PC-3 (cell line): ENCODE measurements around the gene TUBB. TPM values are rescaled to one million over a fixed set of nuclear protein-coding genes. Genes with fewer than 3 reads are reported as not detected.

Experiments
- ATAC-seq: fragments of 200-7000 bp; cut with Tn5 transposase; 2 replicates; pipeline ENCODE4 v1.9.1; 2020; ENCODE audit warnings: mild to moderate bottlenecking, moderate library complexity
- BruUV-seq: library from RNA; stranded (reverse); fragments of 400-500 nt; replicated peaks from 2 replicates; lab custom pipeline; 2021; lab: Mats Ljungman, UMichigan
- CTCF ChIA-PET: fragments of 300-600 bp; sonication (Branson Sonifier 250); formaldehyde crosslinking; loops from one replicate; lab custom pipeline; 2022; ENCODE audit warnings: antibody characterized with exemption; lab: Charles Lee
- POLR2A ChIA-PET: fragments of 300-600 bp; sonication (Branson Sonifier 250); formaldehyde crosslinking; loops from one replicate; lab custom pipeline; 2022; ENCODE audit warnings: antibody characterized with exemption; ENCODE audit not compliant: unreplicated experiment; lab: Charles Lee
- DNase-seq: peaks from one replicate; pipeline ENCODE4 v3.0.0-alpha.2; 2015
- H2AFZ ChIP-seq: fragments of 300-600 bp; sonication (generic); 2 replicates; pipeline ENCODE4 v1.6.0; 2016; ENCODE audit warnings: antibody characterized with exemption, low read length
- H3F3A ChIP-seq: fragments of 300-600 bp; sonication (generic); one replicate; pipeline ENCODE4 v1.6.0; 2017; ENCODE audit warnings: antibody characterized with exemption, low read length, control low read depth, mild to moderate bottlenecking; ENCODE audit not compliant: unreplicated experiment
- H3K27ac ChIP-seq: fragments of 300-600 bp; sonication (generic); 2 replicates; pipeline ENCODE4 v1.5.1; 2016; ENCODE audit warnings: mild to moderate bottlenecking, low read length
- H3K27me3 ChIP-seq: fragments of 300-600 bp; sonication (generic); 2 replicates; pipeline ENCODE4 v1.6.1; 2016; ENCODE audit warnings: low read length, mixed read lengths
- H3K36me3 ChIP-seq: fragments of 300-600 bp; sonication (generic); 2 replicates; pipeline ENCODE4 v1.6.1; 2016; ENCODE audit warnings: low read depth, mixed run types, low read length, mixed read lengths
- H3K4me1 ChIP-seq: fragments of 300-600 bp; sonication (generic); 2 replicates; pipeline ENCODE4 v1.5.1; 2016; ENCODE audit warnings: low read length; ENCODE audit not compliant: insufficient read depth
- H3K4me2 ChIP-seq: fragments of 300-600 bp; sonication (generic); 2 replicates; pipeline ENCODE4 v1.6.0; 2016; ENCODE audit warnings: low read length
- H3K4me3 ChIP-seq: fragments of 300-600 bp; sonication (generic); 2 replicates; pipeline ENCODE4 v1.5.1; 2016; ENCODE audit warnings: mild to moderate bottlenecking, low read length, mixed read lengths
- H3K79me2 ChIP-seq: fragments of 300-600 bp; sonication (generic); 2 replicates; pipeline ENCODE4 v1.6.1; 2017; ENCODE audit warnings: low read length, mixed read lengths
- H3K9ac ChIP-seq: fragments of 300-600 bp; sonication (generic); 2 replicates; pipeline ENCODE4 v1.6.0; 2016; ENCODE audit warnings: mild to moderate bottlenecking, low read length
- H3K9me2 ChIP-seq: fragments of 300-600 bp; sonication (generic); replicated peaks from 2 replicates; pipeline ENCODE4 v1.6.1; 2016; ENCODE audit warnings: mixed run types, low read length, mixed read lengths
- H3K9me3 ChIP-seq: fragments of 300-600 bp; sonication (generic); 2 replicates; pipeline ENCODE4 v1.6.1; 2016; ENCODE audit warnings: low read length, mixed read lengths
- H4K20me1 ChIP-seq: fragments of 300-600 bp; sonication (generic); 2 replicates; pipeline ENCODE4 v1.6.1; 2016; ENCODE audit warnings: low read length, mixed read lengths
- EZH2 ChIP-seq: fragments of 300-600 bp; sonication (generic); IDR thresholded peaks from one replicate; pipeline ENCODE4 v1.6.1; 2017; ENCODE audit warnings: antibody characterized with exemption, mild to moderate bottlenecking, low read length; ENCODE audit not compliant: unreplicated experiment
- EZH2phosphoT487 ChIP-seq: fragments of 300-600 bp; sonication (generic); IDR thresholded peaks from 2 replicates; pipeline ENCODE4 v1.6.1; 2018; ENCODE audit warnings: mild to moderate bottlenecking, antibody characterized with exemption, low read length, borderline replicate concordance
- intact Hi-C: fragments of 100-400 bp; cut with micrococcal nuclease; formaldehyde crosslinking; loops from 2 replicates; pipeline ENCODE4 v1.9.0; 2023
- total RNA-seq: library from RNA; depleted of rRNA; stranded (reverse); fragments of >200 nt; gene quantifications from 2 replicates; pipeline ENCODE4 v1.2.3, GENCODE V29; 2014
- TF ChIP-seq, protein P1 (sequence below): fragments of 300-600 bp; sonication (generic); conservative IDR thresholded peaks from 2 replicates; pipeline ENCODE4 v1.5.1; 2017; ENCODE audit warnings: antibody characterized with exemption, low read depth, mild to moderate bottlenecking, low read length

The TUBB gene
- total RNA-seq, 1 experiment from 2014 or later = 1,398 TPM

- Histone ChIP-seq H3K9me3 (no peaks in the 10 kb centered on the region), H3K36me3 (peaks cover 14% of the 10 kb centered on the region), H3K4me1 (no peaks in the 10 kb centered on the region), H3K27ac (no peak overlapping the region), H3F3A (no peaks in the 10 kb centered on the region), H3K27me3 (no peaks in the 10 kb centered on the region), H3K79me2 (no peaks in the 10 kb centered on the region), H3K4me2 (no peak overlapping the region), H4K20me1 (no peaks in the 10 kb centered on the region), H3K4me3 (no peak overlapping the region), H3K9ac (no peak overlapping the region), H2AFZ (no peak overlapping the region), H3K9me2 (no peaks in the 10 kb centered on the region)
- no peak for ATAC-seq
- DNase-seq = no peak
- intact Hi-C loops = no loop called here
- TF ChIP-seq, protein P1, sequence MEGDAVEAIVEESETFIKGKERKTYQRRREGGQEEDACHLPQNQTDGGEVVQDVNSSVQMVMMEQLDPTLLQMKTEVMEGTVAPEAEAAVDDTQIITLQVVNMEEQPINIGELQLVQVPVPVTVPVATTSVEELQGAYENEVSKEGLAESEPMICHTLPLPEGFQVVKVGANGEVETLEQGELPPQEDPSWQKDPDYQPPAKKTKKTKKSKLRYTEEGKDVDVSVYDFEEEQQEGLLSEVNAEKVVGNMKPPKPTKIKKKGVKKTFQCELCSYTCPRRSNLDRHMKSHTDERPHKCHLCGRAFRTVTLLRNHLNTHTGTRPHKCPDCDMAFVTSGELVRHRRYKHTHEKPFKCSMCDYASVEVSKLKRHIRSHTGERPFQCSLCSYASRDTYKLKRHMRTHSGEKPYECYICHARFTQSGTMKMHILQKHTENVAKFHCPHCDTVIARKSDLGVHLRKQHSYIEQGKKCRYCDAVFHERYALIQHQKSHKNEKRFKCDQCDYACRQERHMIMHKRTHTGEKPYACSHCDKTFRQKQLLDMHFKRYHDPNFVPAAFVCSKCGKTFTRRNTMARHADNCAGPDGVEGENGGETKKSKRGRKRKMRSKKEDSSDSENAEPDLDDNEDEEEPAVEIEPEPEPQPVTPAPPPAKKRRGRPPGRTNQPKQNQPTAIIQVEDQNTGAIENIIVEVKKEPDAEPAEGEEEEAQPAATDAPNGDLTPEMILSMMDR = no peak
- TF ChIP-seq EZH2 (no peak), EZH2phosphoT487 (no peak)
- CTCF ChIA-PET = interaction anchor here (0.6 kb wide), 1 partner anchor 188 kb away, joined by 3 read pairs; no protein-coding TSS in a partner anchor
- BruUV-seq = no TSS peak
- POLR2A ChIA-PET = no interaction called here
These were observed 16.3 kb upstream of the TUBB start for GRCh38 chr6:30703821-30704220.

- H3K9ac ChIP-seq = no peak overlapping the region
- intact Hi-C loops = no loop called here
- H3K27ac ChIP-seq = no peak overlapping the region
- H3K36me3 ChIP-seq = peaks cover 14% of the 10 kb centered on the region
- H3K9me3 ChIP-seq = no peaks in the 10 kb centered on the region
- H3F3A ChIP-seq = no peaks in the 10 kb centered on the region
- H3K4me2 ChIP-seq = no peak overlapping the region
- no peak for ATAC-seq
- no peak overlapping the region for H3K4me3 ChIP-seq
- no peaks in the 10 kb centered on the region for H3K4me1 ChIP-seq
- TF ChIP-seq EZH2phosphoT487 = no peak
- H4K20me1 ChIP-seq = no peaks in the 10 kb centered on the region
- no peaks in the 10 kb centered on the region for H3K27me3 ChIP-seq
- POLR2A ChIA-PET = interaction anchor here (0.6 kb wide), 1 partner anchor 11 kb away, joined by 5 read pairs; the partner anchor contains the start of gene MDC1
- no peak overlapping the region for H2AFZ ChIP-seq
- no TSS peak for BruUV-seq
- CTCF ChIA-PET = no interaction called here
- no peaks in the 10 kb centered on the region for H3K9me2 ChIP-seq
- no peak for DNase-seq
- H3K79me2 ChIP-seq = no peaks in the 10 kb centered on the region
These were observed 14.5 kb upstream of the TUBB start for GRCh38 chr6:30705620-30706019.

- no peaks in the 10 kb centered on the region for H3F3A ChIP-seq
- H3K9me3 ChIP-seq = no peaks in the 10 kb centered on the region
- no peaks in the 10 kb centered on the region for H3K79me2 ChIP-seq
- no peak overlapping the region for H2AFZ ChIP-seq
- ATAC-seq (no peak), DNase-seq (no peak)
- H3K27me3 ChIP-seq = no peaks in the 10 kb centered on the region
- no peak overlapping the region for H3K27ac ChIP-seq
- no peak overlapping the region for H3K4me3 ChIP-seq
- H3K9me2 ChIP-seq = no peaks in the 10 kb centered on the region
- no TSS peak for BruUV-seq
- peaks cover 14% of the 10 kb centered on the region for H3K36me3 ChIP-seq
- ChIA-PET POLR2A (no interaction called here), CTCF (no interaction called here)
- no peak for TF ChIP-seq EZH2phosphoT487
- no peak for TF ChIP-seq EZH2
- TF ChIP-seq, protein P1 = no peak
- H3K4me1 ChIP-seq = no peaks in the 10 kb centered on the region
- H3K9ac ChIP-seq = no peak overlapping the region
- H3K4me2 ChIP-seq = no peak overlapping the region
- H4K20me1 ChIP-seq = no peaks in the 10 kb centered on the region
- intact Hi-C loops = no loop called here
These were observed 12.8 kb upstream of the TUBB start for GRCh38 chr6:30707281-30707850.
